Activated CD8-positive, alpha-beta memory T cell treated with anti-CD3 and anti-CD28 coated beads, Interleukin-2, amount 50 U/mL, for 24 hours (primary cell): ENCODE results near the gene SLC43A1.

Source experiments
- DNase-seq: peaks from one replicate; pipeline ENCODE4 v3.0.0-alpha.2; 2020; ENCODE audit errors: extremely low read depth

Gene SLC43A1

GRCh38 chr11:57479021-57479663 is 36.4 kb downstream of the SLC43A1 start:
- DNase-seq = no peak

GRCh38 chr11:57477507-57478189 is 37.9 kb downstream of the SLC43A1 start:
- no peak for DNase-seq

GRCh38 chr11:57476757-57477506 is 38.6 kb downstream of the SLC43A1 start:
- no peak for DNase-seq

GRCh38 chr11:57476047-57476756 is 39.3 kb downstream of the SLC43A1 start:
- DNase-seq = no peak

- DNase-seq = no peak
Observed at GRCh38 chr11:57475671-57476046, 39.8 kb downstream of the SLC43A1 start.

GRCh38 chr11:57475191-57475590 is 40.3 kb downstream of the SLC43A1 start:
- DNase-seq = no peak

GRCh38 chr11:57474803-57475115 is 40.7 kb downstream of the SLC43A1 start:
- no peak for DNase-seq

- DNase-seq = no peak
Observed at GRCh38 chr11:57474017-57474802, 41.3 kb downstream of the SLC43A1 start.

- DNase-seq = no peak
Observed at GRCh38 chr11:57473285-57473841, 42.1 kb downstream of the SLC43A1 start.

- DNase-seq = no peak
Observed at GRCh38 chr11:57471496-57471895, 44.0 kb downstream of the SLC43A1 start.

- no peak for DNase-seq
Observed at GRCh38 chr11:57469268-57469667, 46.2 kb downstream of the SLC43A1 start.

- no peak for DNase-seq
Observed at GRCh38 chr11:57468276-57468675, 47.2 kb downstream of the SLC43A1 start.

GRCh38 chr11:57467508-57468157 is 47.9 kb downstream of the SLC43A1 start:
- DNase-seq = no peak

GRCh38 chr11:57466680-57467079 is 48.8 kb downstream of the SLC43A1 start:
- no peak for DNase-seq

GRCh38 chr11:57464539-57465181 is 50.8 kb downstream of the SLC43A1 start:
- no peak for DNase-seq

GRCh38 chr11:57463671-57464538 is 51.6 kb downstream of the SLC43A1 start:
- no peak for DNase-seq

- DNase-seq = no peak
Observed at GRCh38 chr11:57462597-57462996, 52.9 kb downstream of the SLC43A1 start.

- no peak for DNase-seq
Observed at GRCh38 chr11:57461841-57462489, 53.5 kb downstream of the SLC43A1 start.
